ENCODE results near the gene ABHD10. TPM values are rescaled to one million over a fixed set of nuclear protein-coding genes. Genes with fewer than 3 reads are reported as not detected.

ABHD10 gene
- total RNA-seq, 4 donors from 2014 or later: 2.2 to 23.3 (median 9.3) TPM

DNA sequence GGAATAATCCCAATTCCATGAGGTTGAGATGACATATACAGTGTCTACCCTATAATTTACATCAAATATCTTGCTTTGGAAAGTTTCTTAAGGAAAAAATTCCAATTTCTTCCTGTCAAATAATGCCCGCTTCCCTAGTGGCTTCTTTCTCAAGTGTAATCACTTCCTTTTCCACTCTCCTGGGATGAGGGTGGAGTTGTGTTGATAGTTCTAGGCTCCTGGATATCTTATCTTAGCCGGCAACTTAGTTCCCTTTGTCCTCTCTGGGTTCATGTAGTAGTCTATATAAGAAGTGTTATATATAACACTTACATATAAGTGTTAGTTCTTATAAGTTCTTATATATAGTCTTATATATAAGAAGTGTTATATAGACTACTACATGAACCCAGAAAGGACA is 30.8 kb downstream of the ABHD10 start:
- intact Hi-C loops (cut with DNase I; ENCODE audit: low total_unique reads): no loop called here
- no peak for DNase-seq
- no peaks in the 10 kb centered on the region for H3K27me3 ChIP-seq
- H3K36me3 ChIP-seq: no peaks in the 10 kb centered on the region
- H3K4me1 ChIP-seq: peaks cover 0 to 9% (median 0%) of the 10 kb centered on the region in 4 donors
- TF ChIP-seq POLR2A (IDR thresholded peaks at IDR 0.05): no peak
- TF ChIP-seq, protein P1, sequence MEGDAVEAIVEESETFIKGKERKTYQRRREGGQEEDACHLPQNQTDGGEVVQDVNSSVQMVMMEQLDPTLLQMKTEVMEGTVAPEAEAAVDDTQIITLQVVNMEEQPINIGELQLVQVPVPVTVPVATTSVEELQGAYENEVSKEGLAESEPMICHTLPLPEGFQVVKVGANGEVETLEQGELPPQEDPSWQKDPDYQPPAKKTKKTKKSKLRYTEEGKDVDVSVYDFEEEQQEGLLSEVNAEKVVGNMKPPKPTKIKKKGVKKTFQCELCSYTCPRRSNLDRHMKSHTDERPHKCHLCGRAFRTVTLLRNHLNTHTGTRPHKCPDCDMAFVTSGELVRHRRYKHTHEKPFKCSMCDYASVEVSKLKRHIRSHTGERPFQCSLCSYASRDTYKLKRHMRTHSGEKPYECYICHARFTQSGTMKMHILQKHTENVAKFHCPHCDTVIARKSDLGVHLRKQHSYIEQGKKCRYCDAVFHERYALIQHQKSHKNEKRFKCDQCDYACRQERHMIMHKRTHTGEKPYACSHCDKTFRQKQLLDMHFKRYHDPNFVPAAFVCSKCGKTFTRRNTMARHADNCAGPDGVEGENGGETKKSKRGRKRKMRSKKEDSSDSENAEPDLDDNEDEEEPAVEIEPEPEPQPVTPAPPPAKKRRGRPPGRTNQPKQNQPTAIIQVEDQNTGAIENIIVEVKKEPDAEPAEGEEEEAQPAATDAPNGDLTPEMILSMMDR (IDR thresholded peaks at IDR 0.05): no peak
- TF ChIP-seq POLR2AphosphoS5 (IDR thresholded peaks at IDR 0.05): no peak
- no peak for TF ChIP-seq EP300 (IDR thresholded peaks at IDR 0.05; ENCODE audit: low read depth)
- no peaks in the 10 kb centered on the region for H3K9me3 ChIP-seq
- 69 to 84% methylated on average over 2 of the region's 2 CpGs for WGBS, 2 donors (ENCODE audit: low coverage in 1 of 2)
- no peak overlapping the region for H3K4me3 ChIP-seq
- in situ Hi-C loops (cut with MboI; ENCODE audit: low pct_ligation_motif_present in 1 of 4, low pct_unique_long_range_greater_than_20kb in 1 of 4, low sequenced_read_pairs in 3 of 4): no loop called here
- H3K27ac ChIP-seq: no peak overlapping the region

GRCh38 chr3:112010636-112011035 is 31.8 kb downstream of the ABHD10 start:
- 70 to 74% methylated on average over 3 of the region's 3 CpGs for WGBS, 2 donors (ENCODE audit: low coverage in 1 of 2)
- in situ Hi-C loops (cut with MboI; ENCODE audit: low pct_ligation_motif_present in 1 of 4, low pct_unique_long_range_greater_than_20kb in 1 of 4, low sequenced_read_pairs in 3 of 4): no loop called here

GRCh38 chr3:112011376-112011940 is 32.6 kb downstream of the ABHD10 start:
- no peak for TF ChIP-seq POLR2A (IDR thresholded peaks at IDR 0.05)
- TF ChIP-seq, protein P1 (IDR thresholded peaks at IDR 0.05): no peak
- no peak for TF ChIP-seq POLR2AphosphoS5 (IDR thresholded peaks at IDR 0.05)
- TF ChIP-seq EP300 (IDR thresholded peaks at IDR 0.05; ENCODE audit: low read depth): no peak
- 70 to 80% methylated on average over 1 to 6 of the region's 6 CpGs for WGBS, 2 donors (ENCODE audit: low coverage in 1 of 2)

More at GRCh38 chr3:112010636-112011035, 31.8 kb downstream of the ABHD10 start:
- TF ChIP-seq POLR2AphosphoS5 (IDR thresholded peaks at IDR 0.05) (no peak), EP300 (IDR thresholded peaks at IDR 0.05; ENCODE audit: low read depth) (no peak), POLR2A (IDR thresholded peaks at IDR 0.05) (no peak)
- TF ChIP-seq, protein P1 (IDR thresholded peaks at IDR 0.05): no peak
- Histone ChIP-seq H3K4me3 (no peak overlapping the region), H3K27me3 (no peaks in the 10 kb centered on the region), H3K4me1 (peaks cover 0 to 9% (median 0%) of the 10 kb centered on the region in 4 donors), H3K27ac (no peak overlapping the region), H3K36me3 (no peaks in the 10 kb centered on the region), H3K9me3 (no peaks in the 10 kb centered on the region)
- intact Hi-C loops (cut with DNase I; ENCODE audit: low total_unique reads): no loop called here
- DNase-seq: no peak

GRCh38 chr3:112012205-112012992 is 33.6 kb downstream of the ABHD10 start:
- intact Hi-C loops (cut with DNase I; ENCODE audit: low total_unique reads): no loop called here
- no peak for DNase-seq
- Histone ChIP-seq H3K36me3 (no peaks in the 10 kb centered on the region), H3K4me3 (no peak overlapping the region), H3K27ac (no peak overlapping the region), H3K9me3 (no peaks in the 10 kb centered on the region), H3K27me3 (no peaks in the 10 kb centered on the region), H3K4me1 (peaks cover 0 to 9% (median 0%) of the 10 kb centered on the region in 4 donors)
- WGBS, 2 donors (ENCODE audit: low coverage in 1 of 2): 71 to 100% methylated on average over 3 to 6 of the region's 6 CpGs
- TF ChIP-seq POLR2A (IDR thresholded peaks at IDR 0.05) (no peak), POLR2AphosphoS5 (IDR thresholded peaks at IDR 0.05) (no peak), EP300 (IDR thresholded peaks at IDR 0.05; ENCODE audit: low read depth) (no peak)
- TF ChIP-seq, protein P1 (IDR thresholded peaks at IDR 0.05): no peak
- in situ Hi-C loops (cut with MboI; ENCODE audit: low pct_ligation_motif_present in 1 of 4, low pct_unique_long_range_greater_than_20kb in 1 of 4, low sequenced_read_pairs in 3 of 4): no loop called here

More at GRCh38 chr3:112011376-112011940, 32.6 kb downstream of the ABHD10 start:
- H3K9me3 ChIP-seq: no peaks in the 10 kb centered on the region
- no peaks in the 10 kb centered on the region for H3K27me3 ChIP-seq
- intact Hi-C loops (cut with DNase I; ENCODE audit: low total_unique reads): no loop called here
- DNase-seq: no peak
- H3K4me3 ChIP-seq: no peak overlapping the region
- in situ Hi-C loops (cut with MboI; ENCODE audit: low pct_ligation_motif_present in 1 of 4, low pct_unique_long_range_greater_than_20kb in 1 of 4, low sequenced_read_pairs in 3 of 4): no loop called here
- peaks cover 0 to 9% (median 0%) of the 10 kb centered on the region in 4 donors for H3K4me1 ChIP-seq
- H3K36me3 ChIP-seq: no peaks in the 10 kb centered on the region
- H3K27ac ChIP-seq: no peak overlapping the region
